H9 (cell line): ENCODE measurements around the gene ERAS. TPM values are rescaled to one million over a fixed set of nuclear protein-coding genes. Genes with fewer than 3 reads are reported as not detected.

Experiments used
- DNase-seq: peaks from one replicate; pipeline ENCODE4 v3.0.0-alpha.2; 2017
- H2AFZ ChIP-seq: one replicate; pipeline ENCODE4 v1.6.1; 2013; ENCODE audit warnings: mild to moderate bottlenecking, low read length, control low read depth, moderate library complexity
- H2AK5ac ChIP-seq: 2 replicates; pipeline ENCODE4 v1.6.1; 2013; ENCODE audit warnings: low read length, control low read depth, mixed read lengths; ENCODE audit not compliant: insufficient read length
- H2BK120ac ChIP-seq: one replicate; pipeline ENCODE4 v1.6.1; 2013; ENCODE audit warnings: low read depth, mild to moderate bottlenecking, low read length, control low read depth, inconsistent platforms; ENCODE audit not compliant: poor library complexity, severe bottlenecking
- H2BK12ac ChIP-seq: 2 replicates; pipeline ENCODE4 v1.6.1; 2013; ENCODE audit warnings: low read length, control low read depth, mixed read lengths, low read depth; ENCODE audit not compliant: insufficient read length
- H2BK15ac ChIP-seq: 2 replicates; pipeline ENCODE4 v1.6.1; 2013; ENCODE audit warnings: low read depth, low read length, control low read depth
- H2BK20ac ChIP-seq: one replicate; pipeline ENCODE4 v1.6.1; 2013; ENCODE audit warnings: low read depth, mild to moderate bottlenecking, low read length, control low read depth, inconsistent platforms; ENCODE audit not compliant: poor library complexity, severe bottlenecking
- H2BK5ac ChIP-seq: 2 replicates; pipeline ENCODE4 v1.6.1; 2013; ENCODE audit warnings: low read length, control low read depth, mixed read lengths; ENCODE audit not compliant: insufficient read length
- H3K14ac ChIP-seq: 2 replicates; pipeline ENCODE4 v1.6.1; 2013; ENCODE audit warnings: low read length, control low read depth; ENCODE audit not compliant: insufficient read depth
- H3K18ac ChIP-seq: 2 replicates; pipeline ENCODE4 v1.6.1; 2013; ENCODE audit warnings: low read depth, mild to moderate bottlenecking, mixed read lengths, low read length, control low read depth; ENCODE audit not compliant: insufficient read length
- H3K23ac ChIP-seq: 2 replicates; pipeline ENCODE4 v1.6.1; 2013; ENCODE audit warnings: low read length, control low read depth, mixed read lengths, low read depth; ENCODE audit not compliant: insufficient read length
- H3K23me2 ChIP-seq: 2 replicates; pipeline ENCODE4 v1.6.1; 2013; ENCODE audit warnings: low read depth, mild to moderate bottlenecking, mixed read lengths, low read length, control low read depth; ENCODE audit not compliant: insufficient read length, poor library complexity, severe bottlenecking
- H3K27ac ChIP-seq: 2 replicates; pipeline ENCODE4 v1.5.1; 2013; ENCODE audit warnings: low read length, control low read depth, mixed read lengths, low read depth; ENCODE audit not compliant: insufficient read length
- H3K27me3 ChIP-seq: 2 replicates; pipeline ENCODE4 v1.6.1; 2013; ENCODE audit warnings: low read length, control low read depth, inconsistent platforms; ENCODE audit not compliant: insufficient read depth
- H3K4ac ChIP-seq: 2 replicates; pipeline ENCODE4 v1.6.1; 2013; ENCODE audit warnings: low read depth, mild to moderate bottlenecking, control low read depth, inconsistent platforms, low read length, moderate library complexity
- H3K4me1 ChIP-seq: 2 replicates; pipeline ENCODE4 v1.6.1; 2013; ENCODE audit warnings: low read length, control low read depth, inconsistent platforms; ENCODE audit not compliant: insufficient read depth
- H3K4me2 ChIP-seq: 2 replicates; pipeline ENCODE4 v1.6.1; 2013; ENCODE audit warnings: low read length, control low read depth, mixed read lengths; ENCODE audit not compliant: insufficient read length, insufficient read depth
- H3K56ac ChIP-seq: 2 replicates; pipeline ENCODE4 v1.6.1; 2013; ENCODE audit warnings: low read depth, mild to moderate bottlenecking, mixed read lengths, low read length, control low read depth; ENCODE audit not compliant: insufficient read length
- H3K79me1 ChIP-seq: 2 replicates; pipeline ENCODE4 v1.6.1; 2013; ENCODE audit warnings: low read depth, mild to moderate bottlenecking, moderate library complexity, low read length, control low read depth, inconsistent platforms; ENCODE audit not compliant: insufficient read depth, poor library complexity, severe bottlenecking
- H3K79me2 ChIP-seq: 2 replicates; pipeline ENCODE4 v1.6.1; 2013; ENCODE audit warnings: low read length, control low read depth, inconsistent platforms; ENCODE audit not compliant: insufficient read depth
- H3K9ac ChIP-seq: 2 replicates; pipeline ENCODE4 v1.6.1; 2013; ENCODE audit warnings: low read length, control low read depth, mixed read lengths; ENCODE audit not compliant: insufficient read length; ENCODE audit errors: extremely low read depth
- H3K9me3 ChIP-seq: one replicate; pipeline ENCODE4 v1.6.1; 2013; ENCODE audit warnings: low read depth, low read length, inconsistent platforms; ENCODE audit not compliant: control insufficient read depth
- H3T11ph ChIP-seq: one replicate; pipeline ENCODE4 v1.6.1; 2013; ENCODE audit warnings: mild to moderate bottlenecking, low read length, control low read depth, inconsistent platforms
- H4K20me1 ChIP-seq: one replicate; pipeline ENCODE4 v1.6.1; 2013; ENCODE audit not compliant: control insufficient read depth, insufficient read length, insufficient read depth
- H4K5ac ChIP-seq: 2 replicates; pipeline ENCODE4 v1.6.1; 2013; ENCODE audit warnings: low read depth, mild to moderate bottlenecking, mixed read lengths, low read length, control low read depth; ENCODE audit not compliant: insufficient read length
- H4K8ac ChIP-seq: replicated peaks from 2 replicates; pipeline ENCODE4 v1.6.1; 2013; ENCODE audit warnings: low read length, control low read depth, mixed read lengths, low read depth; ENCODE audit not compliant: insufficient read length
- H4K91ac ChIP-seq: 2 replicates; pipeline ENCODE4 v1.6.1; 2013; ENCODE audit warnings: low read depth, mild to moderate bottlenecking, moderate library complexity, mixed read lengths, low read length, control low read depth; ENCODE audit not compliant: insufficient read length
- H3K27ac Mint-ChIP-seq, 3 experiments: 2 replicates in 2 of 3; 3 replicates in 1 of 3; pipeline ENCODE4 v1.8.0; 2020 to 2021; ENCODE audit warnings: mixed read lengths in 3 of 3, mild to moderate bottlenecking in 1 of 3, moderate library complexity in 1 of 3
- H3K27me3 Mint-ChIP-seq: 2 replicates; pipeline ENCODE4 v1.8.0; 2021; ENCODE audit warnings: low read depth, mild to moderate bottlenecking, moderate library complexity, mixed read lengths
- H3K36me3 Mint-ChIP-seq, 3 experiments: 2 replicates in 2 of 3; 3 replicates in 1 of 3; pipeline ENCODE4 v1.8.0; 2020 to 2021; ENCODE audit warnings: low read depth in 3 of 3, mixed read lengths in 3 of 3; ENCODE audit not compliant: insufficient read depth in 1 of 3
- H3K4me1 Mint-ChIP-seq, 2 experiments: 2 replicates each; pipeline ENCODE4 v1.8.0; 2020; ENCODE audit warnings: mixed read lengths in 2 of 2
- H3K4me3 Mint-ChIP-seq, 2 experiments: 2 replicates in 1 of 2; 3 replicates in 1 of 2; pipeline ENCODE4 v1.8.0; 2020 to 2021; ENCODE audit warnings: mild to moderate bottlenecking in 2 of 2, mixed read lengths in 2 of 2, moderate library complexity in 1 of 2
- H3K9me3 Mint-ChIP-seq, 2 experiments: 2 replicates in 1 of 2; 3 replicates in 1 of 2; pipeline ENCODE4 v1.8.0; 2020; ENCODE audit warnings: mild to moderate bottlenecking in 2 of 2, mixed read lengths in 2 of 2, moderate library complexity in 1 of 2
- CTCF ChIP-seq: fragments of 200-600 bp; sonication (generic); conservative IDR thresholded peaks from 3 replicates; pipeline ENCODE4 v1.8.0; 2021; ENCODE audit warnings: antibody characterized with exemption, mild to moderate bottlenecking
- WGBS: extraction: QIAGEN DNeasy Blood & Tissue Kit; methylation state at CpG from one replicate; pipeline ENCODE4 v1.1.7; 2013; ENCODE audit warnings: missing lambda C conversion rate, low lambda C conversion rate, mixed read lengths; ENCODE audit not compliant: insufficient read length; ENCODE audit errors: extremely low coverage; 5-methylcytosine and 5-hydroxymethylcytosine counted together
- total RNA-seq: library from RNA; stranded (reverse); gene quantifications from 2 replicates; pipeline ENCODE4 v1.2.1, GENCODE V29; 2021

ERAS gene
- total RNA-seq, 1 experiment from 2014 or later, result not detected

DNA sequence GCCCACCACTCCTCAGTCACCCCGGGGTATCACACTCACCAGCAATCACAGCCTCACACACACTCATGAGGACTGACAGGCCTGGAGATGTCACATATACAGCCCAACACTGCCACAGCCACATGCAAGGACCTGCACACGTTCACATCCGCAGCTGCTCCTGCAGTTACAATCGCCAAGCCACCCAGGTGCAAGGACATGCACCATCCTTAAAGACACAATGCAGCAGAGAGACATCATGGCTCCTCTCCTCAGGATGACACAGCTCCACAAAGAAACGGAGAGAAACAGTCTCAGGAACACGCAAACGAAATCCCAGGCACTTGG is 8.0 kb downstream of the ERAS start:
- Histone ChIP-seq H2AFZ (no peak overlapping the region), H2BK12ac (no peak overlapping the region), H3K79me1 (no peaks in the 10 kb centered on the region), H3K4me1 (no peaks in the 10 kb centered on the region), H2BK5ac (no peak overlapping the region), H3K56ac (no peak overlapping the region), H3K4ac (no peak overlapping the region), H4K91ac (no peak overlapping the region), H2BK15ac (no peak overlapping the region), H4K20me1 (no peaks in the 10 kb centered on the region), H2BK20ac (no peak overlapping the region), H4K8ac (no peak overlapping the region), H3T11ph (no peak overlapping the region), H3K27ac (no peak overlapping the region), H3K14ac (no peak overlapping the region), H2BK120ac (no peak overlapping the region), H3K23me2 (peaks cover 4% of the 10 kb centered on the region), H3K23ac (no peak overlapping the region), H3K79me2 (no peaks in the 10 kb centered on the region), H4K5ac (no peak overlapping the region), H3K9me3 (peaks cover 13% of the 10 kb centered on the region), H3K18ac (no peak overlapping the region), H3K27me3 (peaks cover 12% of the 10 kb centered on the region), H3K9ac (peak overlapping the region; percentile 36), H3K4me2 (peak overlapping the region; percentile 98), H2AK5ac (no peak overlapping the region)
- peaks cover 74% of the 10 kb centered on the region for H3K27me3 Mint-ChIP-seq
- H3K4me3 Mint-ChIP-seq, result peak overlapping the region; percentile 63 to 88
- H3K27ac Mint-ChIP-seq, result no peak overlapping the region
- no peak for DNase-seq
- H3K4me1 Mint-ChIP-seq, result peaks cover 8 to 12% of the 10 kb centered on the region in 2 experiments
- H3K36me3 Mint-ChIP-seq, result peaks cover 0 to 10% (median 0%) of the 10 kb centered on the region in 3 experiments; a peak in 5 of 7 replicates
- peaks cover 64 to 76% of the 10 kb centered on the region in 2 experiments for H3K9me3 Mint-ChIP-seq
- WGBS, result no CpG with 5 or more reads among the region's 7 CpGs
- TF ChIP-seq CTCF, result no peak
